ENCODE measurements around the gene NPIPA5. TPM values are rescaled to one million over a fixed set of nuclear protein-coding genes. Genes with fewer than 3 reads are reported as not detected.
A peak's percentile ranks its signal among the peaks of the same experiment; 100 is the strongest.
"Not testable (repeated sequence)": the region's sequence is repeated elsewhere in the genome, so short reads cannot be mapped to it uniquely, and the experiment has no call there.

The NPIPA5 gene
- total and polyA plus RNA-seq, 11 donors, result 1.5 to 16.8 (median 7.8) TPM

- H3K4me3 ChIP-seq; H3K36me3 ChIP-seq; H3K27ac ChIP-seq; H3K4me1 ChIP-seq; ATAC-seq; intact Hi-C loops (cut with DNase I); DNase-seq; H3K9me3 ChIP-seq; H3K27me3 ChIP-seq: not testable (repeated sequence)
- 76 to 90% (median 79%) methylated on average over 5 to 6 of the region's 6 CpGs for WGBS, 4 donors
These were observed 10.0 kb upstream of the NPIPA5 start for GRCh38 chr16:15388060-15388459.

GRCh38 chr16:15382810-15383209 lies 4.7 kb upstream of the NPIPA5 start:
- H3K27me3 ChIP-seq; intact Hi-C loops (cut with DNase I); DNase-seq; ATAC-seq; H3K9me3 ChIP-seq; H3K4me3 ChIP-seq; H3K27ac ChIP-seq; H3K36me3 ChIP-seq; H3K4me1 ChIP-seq: not testable (repeated sequence)
- 47 to 65% (median 50%) methylated on average over 2 to 3 of the region's 3 CpGs for WGBS, 4 donors

DNA sequence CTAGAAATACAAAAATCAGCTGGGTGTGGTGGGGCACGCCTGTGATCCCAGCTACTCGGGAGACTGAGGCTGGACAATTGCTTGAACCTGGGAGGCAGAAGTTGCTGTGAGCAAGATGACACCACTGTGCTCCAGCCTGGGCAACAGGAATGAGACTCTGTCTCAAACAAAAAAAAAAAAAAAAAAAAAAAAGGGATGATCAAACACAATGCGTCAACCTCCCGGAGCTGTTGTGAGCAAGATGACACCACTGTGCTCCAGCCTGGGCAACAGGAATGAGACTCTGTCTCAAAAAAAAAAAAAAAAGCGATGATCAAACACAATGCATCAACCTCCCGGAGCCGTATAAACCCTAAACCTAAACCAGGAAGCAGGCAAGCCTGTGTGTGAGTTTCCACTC lies 20.6 kb downstream of the NPIPA5 start:
- 77 to 83% (median 80%) methylated on average over 1 to 5 of the region's 7 CpGs for WGBS, 4 donors
- DNase-seq; H3K4me3 ChIP-seq; H3K27me3 ChIP-seq; H3K9me3 ChIP-seq; H3K4me1 ChIP-seq; intact Hi-C loops (cut with DNase I); ATAC-seq; H3K36me3 ChIP-seq; H3K27ac ChIP-seq: not testable (repeated sequence)

DNA sequence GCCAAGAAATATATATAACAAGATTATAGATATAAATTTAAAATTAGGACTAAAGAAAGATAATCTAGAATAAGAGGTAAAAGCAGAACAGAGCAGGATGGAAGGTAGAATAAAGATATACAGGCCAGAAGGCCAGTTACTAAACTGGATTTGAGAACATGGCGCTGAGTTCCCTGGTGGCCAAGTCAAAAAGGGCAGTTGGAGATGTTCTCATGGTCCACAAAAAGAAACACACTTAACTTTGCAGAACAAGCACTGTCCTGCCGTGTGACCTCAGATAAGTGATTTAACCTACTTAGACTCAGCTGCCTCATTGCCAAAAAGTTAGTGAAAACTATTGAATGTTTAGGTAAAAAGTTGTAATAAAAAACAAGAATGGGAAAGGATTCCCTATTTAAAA lies 23.2 kb downstream of the NPIPA5 start:
- ATAC-seq; H3K27me3 ChIP-seq; H3K4me3 ChIP-seq; H3K9me3 ChIP-seq; DNase-seq; intact Hi-C loops (cut with DNase I); H3K4me1 ChIP-seq; H3K27ac ChIP-seq; H3K36me3 ChIP-seq: not testable (repeated sequence)
- no CpG with 5 or more reads among the region's 2 CpGs for WGBS, 4 donors

- DNase-seq; intact Hi-C loops (cut with DNase I): not testable (repeated sequence)
- WGBS, 4 donors, result 50 to 79% (median 79%) methylated on average over 1 of the region's 3 CpGs; no CpG with 5 or more reads in 1 of the 4 donors
These were observed 25.2 kb downstream of the NPIPA5 start for GRCh38 chr16:15352852-15353251.

GRCh38 chr16:15351745-15352144 lies 26.3 kb downstream of the NPIPA5 start:
- intact Hi-C loops (cut with DNase I); H3K4me3 ChIP-seq; ATAC-seq; H3K9me3 ChIP-seq; H3K27ac ChIP-seq; H3K36me3 ChIP-seq; DNase-seq; H3K27me3 ChIP-seq; H3K4me1 ChIP-seq: not testable (repeated sequence)
- WGBS, 4 donors, result no CpG with 5 or more reads among the region's 5 CpGs

More at GRCh38 chr16:15352852-15353251, 25.2 kb downstream of the NPIPA5 start:
- H3K27me3 ChIP-seq, H3K27ac ChIP-seq, ATAC-seq, H3K9me3 ChIP-seq, H3K36me3 ChIP-seq, H3K4me1 ChIP-seq, H3K4me3 ChIP-seq: not testable (repeated sequence)

GRCh38 chr16:15351251-15351650 lies 26.8 kb downstream of the NPIPA5 start:
- ATAC-seq, result peak in 1 of 4 donors; percentile 41
- DNase-seq; H3K9me3 ChIP-seq; intact Hi-C loops (cut with DNase I); H3K27ac ChIP-seq; H3K4me3 ChIP-seq; H3K27me3 ChIP-seq; H3K4me1 ChIP-seq; H3K36me3 ChIP-seq: not testable (repeated sequence)
- no CpG with 5 or more reads among the region's 11 CpGs for WGBS, 4 donors

GRCh38 chr16:15348721-15349120 lies 29.4 kb downstream of the NPIPA5 start:
- H3K9me3 ChIP-seq; ATAC-seq; H3K4me3 ChIP-seq; H3K4me1 ChIP-seq; H3K27ac ChIP-seq; H3K36me3 ChIP-seq; H3K27me3 ChIP-seq; intact Hi-C loops (cut with DNase I); DNase-seq: not testable (repeated sequence)
- WGBS, 4 donors, result no CpG with 5 or more reads among the region's 7 CpGs

GRCh38 chr16:15342337-15342736 lies 35.8 kb downstream of the NPIPA5 start:
- not testable (repeated sequence) for ATAC-seq
- no CpG with 5 or more reads among the region's 1 CpG for WGBS, 4 donors

GRCh38 chr16:15338986-15339385 lies 39.1 kb downstream of the NPIPA5 start:
- H3K4me3 ChIP-seq; H3K4me1 ChIP-seq; DNase-seq; intact Hi-C loops (cut with DNase I); H3K9me3 ChIP-seq; H3K27me3 ChIP-seq; H3K36me3 ChIP-seq; H3K27ac ChIP-seq: not testable (repeated sequence)
- peak; percentile 10 to 65 (median 41) for ATAC-seq
- no CpG with 5 or more reads among the region's 5 CpGs for WGBS, 4 donors

More at GRCh38 chr16:15342337-15342736, 35.8 kb downstream of the NPIPA5 start:
- H3K4me3 ChIP-seq; H3K36me3 ChIP-seq; H3K4me1 ChIP-seq; H3K27ac ChIP-seq; H3K27me3 ChIP-seq; DNase-seq; intact Hi-C loops (cut with DNase I); H3K9me3 ChIP-seq: not testable (repeated sequence)

DNA sequence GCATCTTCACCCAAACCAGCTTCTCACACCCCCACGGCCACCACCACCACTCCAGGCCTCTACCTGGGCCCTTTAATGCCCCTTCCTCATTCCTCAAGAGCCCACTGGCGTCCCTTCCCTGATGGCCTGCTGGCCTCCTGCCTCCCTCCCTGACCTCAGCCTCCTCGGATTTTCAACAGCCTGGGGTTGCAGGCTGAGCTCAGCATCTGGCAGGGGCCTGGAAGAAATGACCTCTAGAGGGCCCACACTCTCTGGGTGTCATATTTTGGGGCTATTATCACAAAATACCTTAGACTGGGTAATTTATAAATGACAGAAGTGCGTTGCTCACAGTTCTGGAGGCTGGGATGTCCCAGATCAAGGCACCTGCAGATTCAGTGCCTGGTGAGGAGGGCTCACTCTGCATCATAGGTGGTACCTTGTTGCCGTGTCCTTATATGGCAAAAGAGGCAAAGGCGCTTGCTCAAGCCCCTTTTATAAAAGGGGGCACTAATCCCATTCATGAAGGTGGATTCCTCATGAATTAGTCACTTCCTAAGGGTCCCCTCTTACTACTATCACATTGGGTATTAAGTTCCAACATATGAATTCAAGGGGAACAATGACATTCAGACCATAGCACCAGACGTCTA lies 40.0 kb downstream of the NPIPA5 start:
- WGBS, 4 donors, result 52 to 70% (median 58%) methylated on average over 1 to 2 of the region's 7 CpGs
- DNase-seq; H3K27me3 ChIP-seq; intact Hi-C loops (cut with DNase I); H3K27ac ChIP-seq; H3K36me3 ChIP-seq; H3K9me3 ChIP-seq; H3K4me1 ChIP-seq; H3K4me3 ChIP-seq; ATAC-seq: not testable (repeated sequence)

DNA sequence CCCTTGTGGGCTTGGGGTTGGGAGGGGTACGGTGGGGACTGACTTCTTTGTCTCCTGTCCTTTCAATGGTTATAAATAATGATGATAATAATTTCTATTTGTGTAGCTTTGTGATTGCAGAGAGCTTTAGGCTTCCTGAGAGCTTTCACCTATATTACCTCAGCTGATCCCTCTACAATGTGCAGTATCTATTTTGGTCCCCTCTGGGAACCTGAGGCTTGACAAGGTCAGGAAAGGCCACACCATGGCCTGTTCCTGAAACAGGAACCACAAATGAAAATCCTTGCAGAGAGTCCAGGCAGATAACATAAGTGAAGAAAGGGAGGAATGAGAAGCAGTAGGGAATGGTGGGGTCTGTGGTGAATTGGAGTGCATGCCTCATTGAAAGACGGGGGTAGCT lies 42.5 kb downstream of the NPIPA5 start:
- H3K27ac ChIP-seq; intact Hi-C loops (cut with DNase I); H3K27me3 ChIP-seq; DNase-seq; H3K4me3 ChIP-seq; H3K4me1 ChIP-seq; H3K9me3 ChIP-seq; H3K36me3 ChIP-seq: not testable (repeated sequence)
- WGBS, 4 donors, result no CpG with 5 or more reads among the region's 2 CpGs
- ATAC-seq, result peak in 1 of 4 donors; percentile 66
